HEK293T (cell line): ENCODE data around the gene LACTBL1.

Source experiments
- ARNT ChIP-seq: fragments of 450-650 bp; IDR thresholded peaks from 2 replicates; pipeline ENCODE4 v1.6.1; 2017; ENCODE audit warnings: mild to moderate bottlenecking
- BHLHE40 ChIP-seq: fragments of 450-650 bp; IDR thresholded peaks from 2 replicates; pipeline ENCODE4 v1.6.1; 2016; ENCODE audit warnings: mild to moderate bottlenecking, moderate library complexity, borderline replicate concordance
- CTBP1 ChIP-seq: fragments of 450-650 bp; IDR thresholded peaks from 2 replicates; pipeline ENCODE4 v1.6.1; 2016; ENCODE audit warnings: borderline replicate concordance
- ELF4 ChIP-seq: fragments of 450-650 bp; IDR thresholded peaks from 2 replicates; pipeline ENCODE4 v1.6.1; 2017; ENCODE audit warnings: antibody characterized with exemption
- FOXA1 ChIP-seq: fragments of 450-650 bp; IDR thresholded peaks from 2 replicates; pipeline ENCODE4 v1.6.1; 2016; ENCODE audit warnings: mild to moderate bottlenecking
- FOXK2 ChIP-seq: fragments of 450-650 bp; IDR thresholded peaks from 2 replicates; pipeline ENCODE4 v1.6.1; 2016; ENCODE audit warnings: mild to moderate bottlenecking
- FOXM1 ChIP-seq: fragments of 450-650 bp; IDR thresholded peaks from 2 replicates; pipeline ENCODE4 v1.6.1; 2017; ENCODE audit warnings: mild to moderate bottlenecking, borderline replicate concordance
- HDGF ChIP-seq: fragments of 450-650 bp; IDR thresholded peaks from 2 replicates; pipeline ENCODE4 v1.6.1; 2017; ENCODE audit warnings: antibody characterized with exemption, borderline replicate concordance
- L3MBTL2 ChIP-seq: fragments of 450-650 bp; conservative IDR thresholded peaks from 2 replicates; pipeline ENCODE4 v1.6.1; 2016; ENCODE audit warnings: mild to moderate bottlenecking
- SP1 ChIP-seq: fragments of 450-650 bp; IDR thresholded peaks from 2 replicates; pipeline ENCODE4 v1.6.1; 2017
- TARDBP ChIP-seq: fragments of 450-650 bp; IDR thresholded peaks from 2 replicates; pipeline ENCODE4 v1.6.1; 2016

DNA sequence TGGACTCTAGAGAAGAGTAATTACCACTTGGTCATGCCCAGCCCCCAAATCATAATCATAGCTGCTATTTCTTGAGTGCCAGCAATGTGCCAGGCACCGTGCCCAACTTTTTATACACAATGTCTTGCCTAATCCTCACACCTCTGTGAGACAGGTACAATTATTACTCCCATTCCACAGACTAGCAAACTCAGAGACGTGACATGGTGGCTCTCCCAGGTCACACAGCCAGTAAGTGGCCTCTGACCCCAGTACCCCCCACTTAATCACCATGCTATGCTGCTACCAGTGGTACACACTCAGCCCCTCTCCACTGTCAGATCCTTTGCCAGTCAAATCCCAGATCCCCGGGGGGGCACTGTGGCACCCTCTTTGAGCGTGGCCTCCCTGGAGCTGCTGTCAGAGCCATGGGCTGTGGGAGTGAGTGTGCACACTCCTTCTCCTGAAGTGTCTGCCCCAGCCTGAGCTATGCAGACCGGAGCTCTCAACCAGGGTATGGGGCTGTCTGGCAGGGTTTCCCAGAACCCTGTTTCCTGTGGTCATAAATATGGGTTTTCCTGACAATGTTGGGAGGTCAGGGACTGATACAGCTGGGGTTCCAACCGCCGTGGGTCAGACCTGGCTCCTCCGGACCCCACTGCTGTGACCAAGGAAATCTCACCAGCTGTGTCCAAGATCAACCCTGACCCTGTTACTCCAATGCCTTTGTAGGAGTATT, 51.8 kb downstream of the LACTBL1 start:
- no peak for TF ChIP-seq SP1
- TF ChIP-seq TARDBP: no peak
- no peak for TF ChIP-seq FOXK2
- no peak for TF ChIP-seq L3MBTL2
- no peak for TF ChIP-seq BHLHE40
- TF ChIP-seq CTBP1: no peak
- no peak for TF ChIP-seq ARNT
- TF ChIP-seq FOXM1: no peak
- no peak for TF ChIP-seq HDGF
- no peak for TF ChIP-seq FOXA1
- TF ChIP-seq ELF4: no peak
